Activated CD4-positive, alpha-beta T cell treated with anti-CD3 and anti-CD28 coated beads, Interleukin-2, amount 50 U/mL, for 1 hour (primary cell): ENCODE results near the gene MAP3K3.

ENCODE experiments used
- DNase-seq: peaks from one replicate; pipeline ENCODE4 v3.0.0-alpha.2; 2020

The MAP3K3 gene

DNA sequence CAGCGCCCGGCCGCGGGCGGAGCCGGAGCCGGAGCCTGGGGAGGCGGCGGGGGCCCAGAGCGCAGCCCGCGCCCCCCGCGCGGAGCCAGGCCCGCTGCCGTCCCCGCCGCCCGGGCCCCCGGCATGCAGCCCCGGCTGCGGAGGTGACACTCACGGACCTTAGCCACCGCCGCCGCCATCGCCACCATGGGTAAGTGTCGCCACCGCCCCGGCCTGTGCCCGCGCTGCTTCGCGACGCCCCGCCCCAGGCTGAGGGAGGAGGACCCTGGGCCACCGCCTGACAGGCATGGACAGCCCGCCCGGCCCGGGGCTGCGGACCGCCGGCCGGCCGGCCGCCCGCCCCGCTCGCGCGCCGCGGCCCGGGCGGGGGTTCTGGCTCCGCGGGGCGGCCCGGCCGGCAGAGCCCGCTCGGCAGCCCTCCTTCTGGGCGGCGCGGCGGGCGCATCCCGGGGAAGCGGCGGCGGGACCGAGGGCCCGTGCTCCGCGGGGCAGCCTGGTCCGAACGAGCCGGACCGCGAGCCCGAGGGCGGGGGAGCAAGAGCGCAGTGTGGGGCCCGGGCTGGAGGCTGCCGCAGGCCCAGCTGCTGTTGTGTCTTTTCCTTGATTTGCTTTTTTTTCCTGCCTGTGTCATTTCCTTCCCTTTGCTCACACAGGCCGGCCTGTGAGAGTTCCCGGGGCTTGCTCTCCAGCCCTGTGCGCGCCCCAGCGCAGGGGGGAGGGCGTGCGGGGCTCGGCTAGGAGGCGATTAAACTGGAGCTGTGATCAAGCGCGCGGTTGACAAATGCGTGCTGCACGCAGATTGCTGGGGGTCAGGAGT is 565 bp downstream of the MAP3K3 start:
- peak; percentile 54 for DNase-seq

DNA sequence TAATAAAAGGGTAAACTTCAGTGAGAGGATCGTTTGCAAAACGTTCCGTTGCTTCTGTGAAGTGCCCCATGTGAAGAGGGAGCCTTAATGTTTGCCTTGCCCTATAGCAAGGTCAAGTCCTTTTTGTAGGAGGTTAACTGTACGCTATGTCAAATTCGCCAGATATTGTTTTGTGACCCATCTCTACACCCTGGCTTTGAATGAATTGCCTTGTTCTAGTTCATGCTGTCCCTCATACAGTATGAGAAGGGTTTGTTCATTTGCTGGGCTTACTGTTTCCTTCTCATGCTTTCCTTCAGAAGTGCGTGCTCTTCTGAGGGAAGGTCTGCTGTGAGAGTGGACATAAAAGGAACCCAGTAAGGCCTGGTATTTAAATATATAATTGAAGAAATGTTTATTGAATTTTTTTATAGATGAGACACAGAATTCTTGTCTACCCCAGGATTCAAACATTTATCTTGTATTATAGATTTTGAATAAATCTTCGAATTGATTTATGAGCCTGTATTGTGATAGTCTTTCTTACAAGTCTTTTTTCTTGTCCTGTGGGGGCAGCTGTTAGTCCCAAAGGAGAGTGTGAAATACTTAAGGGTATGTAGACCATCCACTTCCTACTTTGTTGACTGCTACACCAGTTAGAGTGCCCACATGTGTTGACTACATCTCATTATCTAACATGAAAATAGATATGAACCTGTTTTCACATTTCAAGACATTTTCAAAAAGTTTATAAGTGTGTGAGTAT is 1.7 kb downstream of the MAP3K3 start:
- no peak for DNase-seq

DNA sequence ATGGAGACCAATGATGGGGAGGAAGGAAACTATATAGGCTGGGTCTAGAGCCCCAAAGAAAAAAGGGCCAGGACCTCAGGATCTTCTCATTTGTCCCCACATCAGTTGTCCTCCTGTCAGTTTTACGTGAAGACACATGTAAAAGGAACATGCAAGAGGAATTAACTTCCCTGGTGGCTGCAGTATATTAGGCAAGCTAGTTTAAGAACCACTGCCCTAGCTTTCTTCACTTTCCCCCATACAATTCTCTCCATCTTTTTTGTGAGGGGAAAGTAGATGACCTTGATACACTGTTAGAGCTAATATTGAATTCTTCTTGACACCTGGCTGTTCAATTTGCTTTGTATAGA is 2.3 kb downstream of the MAP3K3 start:
- no peak for DNase-seq

DNA sequence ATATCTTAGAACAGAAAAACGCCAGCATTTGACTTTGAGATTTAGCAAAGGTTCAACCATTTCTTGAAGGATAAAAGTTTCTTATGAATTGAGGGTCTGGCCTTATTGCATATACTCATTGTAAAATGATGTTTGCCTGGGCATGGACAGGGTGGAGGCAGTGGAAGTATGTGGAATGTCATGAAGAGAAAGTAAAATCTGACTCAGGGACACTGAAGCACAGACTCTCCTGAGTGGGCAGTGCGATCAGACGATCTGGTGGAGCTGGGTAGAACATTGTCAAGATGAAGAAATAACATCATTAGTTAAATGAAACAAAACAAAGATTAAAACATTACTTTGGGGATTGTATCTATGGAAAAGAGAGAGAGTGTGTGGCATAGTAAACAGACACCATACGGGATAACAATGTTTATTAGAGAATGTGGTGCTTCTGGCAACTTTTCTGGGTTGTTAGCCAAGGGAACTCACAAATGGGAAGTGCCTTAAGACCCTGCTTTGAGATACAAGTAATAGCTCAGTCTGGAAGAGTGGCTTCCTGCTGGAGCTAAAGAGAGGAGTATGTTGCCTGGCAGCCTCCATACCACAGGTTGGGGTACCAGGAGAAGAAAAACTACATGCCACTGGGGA is 4.4 kb downstream of the MAP3K3 start:
- no peak for DNase-seq

DNA sequence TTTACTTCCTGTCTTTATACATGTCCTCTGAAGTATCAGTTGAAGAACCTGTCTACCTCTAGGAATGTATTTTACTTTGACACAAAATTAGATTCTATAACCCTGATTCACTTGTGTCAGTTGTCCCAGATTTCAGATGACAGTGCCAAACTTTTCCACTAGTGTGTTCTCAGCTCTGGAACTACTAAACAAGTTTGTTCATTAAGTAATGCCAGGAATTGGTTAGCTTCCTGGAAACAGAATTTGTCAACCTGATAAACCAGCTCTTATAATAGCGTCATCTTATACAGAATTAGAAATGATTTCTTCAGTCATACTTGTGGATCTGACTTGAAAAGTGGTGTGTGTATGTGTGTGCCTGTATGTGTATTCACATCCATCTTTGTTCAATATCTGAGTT is 7.4 kb downstream of the MAP3K3 start:
- DNase-seq: no peak

DNA sequence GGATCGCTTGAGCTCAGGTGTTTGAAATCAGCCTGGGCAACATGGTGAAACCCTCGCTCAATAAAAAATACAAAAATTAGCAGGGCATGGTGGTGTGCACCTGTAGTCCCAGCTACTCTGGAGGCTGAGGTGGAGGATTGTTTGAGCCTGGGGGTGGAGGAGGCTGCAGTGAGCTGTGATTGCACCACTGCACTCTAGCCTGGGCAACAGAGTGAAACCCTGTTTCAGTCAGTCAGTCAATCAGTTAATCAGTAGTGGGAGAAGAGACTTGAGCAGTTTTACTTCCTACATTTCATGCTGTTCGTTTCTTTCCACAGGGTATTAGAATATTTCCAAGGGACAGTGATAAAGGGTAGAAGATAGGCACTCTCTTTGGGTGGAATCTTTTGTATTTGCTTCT is 8.8 kb downstream of the MAP3K3 start:
- no peak for DNase-seq

DNA sequence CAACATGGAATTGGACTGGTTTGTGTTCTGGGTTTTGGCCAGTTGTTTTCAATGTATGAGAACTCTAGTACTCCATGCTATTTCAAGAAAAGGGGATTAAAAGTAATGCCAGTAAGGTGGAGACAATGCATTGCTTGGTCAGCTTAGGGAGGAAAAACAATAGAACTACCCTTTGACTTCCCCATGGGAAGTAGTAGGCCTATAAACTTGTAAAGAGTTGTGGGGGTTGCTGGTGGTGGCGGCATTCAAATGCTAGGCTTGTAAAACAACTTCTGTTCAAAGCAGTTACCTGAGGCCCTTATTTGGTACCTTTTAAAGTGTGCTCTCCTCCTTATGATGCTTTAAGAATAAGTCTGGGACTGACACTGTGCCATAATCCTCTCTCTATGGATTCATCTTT is 9.4 kb downstream of the MAP3K3 start:
- no peak for DNase-seq

GRCh38 chr17:63633742-63634141 is 11.5 kb downstream of the MAP3K3 start:
- DNase-seq: no peak

GRCh38 chr17:63634163-63634562 is 11.9 kb downstream of the MAP3K3 start:
- DNase-seq: no peak

- no peak for DNase-seq
Observed at GRCh38 chr17:63634816-63635215, 12.6 kb downstream of the MAP3K3 start.

DNA sequence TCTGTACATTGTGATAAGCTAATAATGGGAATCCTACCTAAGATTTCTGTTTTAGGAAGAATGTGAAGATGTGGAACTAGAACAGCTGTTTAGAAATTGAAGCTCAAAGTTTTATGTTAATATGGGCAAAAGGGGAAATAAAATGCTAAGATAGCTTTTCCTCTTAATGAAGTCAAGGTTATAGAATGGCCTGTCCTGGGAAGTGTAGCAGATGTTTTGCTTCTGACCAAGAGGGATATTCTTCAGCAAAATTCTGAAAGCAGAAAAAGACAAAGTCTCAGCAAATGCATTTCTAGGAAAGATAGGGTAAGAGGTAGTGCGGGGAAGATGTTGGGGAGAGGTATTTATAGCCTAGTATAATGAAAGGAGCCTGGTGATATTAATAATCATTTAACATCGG is 13.1 kb downstream of the MAP3K3 start:
- no peak for DNase-seq

- DNase-seq: no peak
Observed at GRCh38 chr17:63635787-63636186, 13.6 kb downstream of the MAP3K3 start.

- no peak for DNase-seq
Observed at GRCh38 chr17:63639125-63639524, 16.9 kb downstream of the MAP3K3 start.

DNA sequence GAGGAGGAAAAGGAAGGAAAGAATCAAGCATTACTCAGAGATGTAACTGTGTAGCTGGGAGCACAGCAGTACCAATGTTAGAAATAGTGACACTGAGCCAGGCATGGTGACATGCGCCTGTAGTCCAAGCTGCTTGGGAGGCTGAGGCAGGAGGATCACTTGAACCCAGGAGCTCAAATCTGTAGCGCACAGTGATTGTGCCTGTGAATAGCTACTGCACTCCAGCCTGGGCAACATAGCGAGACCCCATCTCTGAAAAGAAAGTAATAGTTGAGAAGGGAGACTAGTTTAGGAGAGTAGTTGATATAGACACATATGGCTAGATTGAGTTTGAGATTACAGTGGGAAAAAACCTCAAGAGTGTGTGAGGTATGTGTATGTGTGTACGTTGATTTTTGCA is 17.8 kb downstream of the MAP3K3 start:
- DNase-seq: no peak

- no peak for DNase-seq
Observed at GRCh38 chr17:63641692-63642448, 19.7 kb downstream of the MAP3K3 start.

GRCh38 chr17:63644846-63645245 is 22.6 kb downstream of the MAP3K3 start:
- no peak for DNase-seq

GRCh38 chr17:63645775-63646487 is 23.7 kb downstream of the MAP3K3 start:
- DNase-seq: no peak

- DNase-seq: no peak
Observed at GRCh38 chr17:63646488-63646806, 24.2 kb downstream of the MAP3K3 start.

- no peak for DNase-seq
Observed at GRCh38 chr17:63647065-63647725, 25.0 kb downstream of the MAP3K3 start.

DNA sequence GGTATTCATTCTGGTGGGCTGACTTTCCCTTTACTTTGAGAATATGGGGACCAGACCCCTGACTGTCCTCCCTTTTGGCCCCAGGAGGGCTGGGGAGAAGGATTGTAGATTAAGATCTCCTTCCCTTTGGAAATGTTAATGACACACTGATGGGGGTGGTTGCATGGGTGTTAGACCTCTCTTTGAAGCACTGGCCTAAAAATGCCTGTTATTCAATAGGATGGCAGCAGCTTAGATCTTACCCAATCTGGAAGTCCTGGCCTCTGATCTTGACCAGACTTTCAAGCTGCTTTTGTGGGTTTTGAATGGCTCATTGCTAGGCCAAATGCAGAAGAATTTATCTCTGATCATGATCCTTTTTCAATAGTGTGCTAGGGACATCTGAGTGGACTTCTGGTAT is 25.7 kb downstream of the MAP3K3 start:
- DNase-seq: no peak

GRCh38 chr17:63649813-63650212 is 27.6 kb downstream of the MAP3K3 start:
- no peak for DNase-seq

DNA sequence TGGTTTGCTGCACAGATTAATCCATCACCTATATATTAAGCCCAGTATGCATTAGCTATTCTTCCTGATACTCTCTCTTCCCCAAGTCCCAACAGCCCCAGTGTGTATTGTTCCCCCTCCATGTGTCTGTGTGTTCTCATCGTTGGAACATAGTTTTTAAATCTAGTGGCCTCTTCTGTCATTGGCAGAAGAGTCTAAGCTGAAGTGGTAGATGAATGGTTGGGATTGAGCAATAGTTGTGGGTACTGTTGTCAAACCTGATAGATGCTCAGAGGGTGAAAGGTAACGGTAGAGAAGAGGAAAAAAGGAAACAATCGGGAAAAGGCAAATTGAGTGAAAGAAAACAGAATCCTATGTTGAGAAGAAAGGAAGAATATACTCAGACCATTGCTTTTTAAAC is 29.9 kb downstream of the MAP3K3 start:
- no peak for DNase-seq
